HL-60 (cell line): ENCODE measurements around the gene ZNF57.

Experiments used
- DNase-seq, 2 experiments: peaks; one replicate each; pipeline ENCODE4 v3.0.0-alpha.2; 2010 to 2020; ENCODE audit warnings: low read depth in 1 of 2, low spot score in 1 of 2
- H3K27ac ChIP-seq: fragments of 250-450 bp; sonication (Bioruptor Pico); replicated peaks from 2 replicates; pipeline ENCODE4 v1.5.1; 2020; ENCODE audit warnings: mild to moderate bottlenecking, moderate library complexity
- H3K27me3 ChIP-seq: fragments of 250-450 bp; sonication (Bioruptor Pico); 2 replicates; pipeline ENCODE4 v1.5.1; 2021; ENCODE audit warnings: mild to moderate bottlenecking, moderate library complexity; ENCODE audit not compliant: insufficient read depth, poor library complexity, severe bottlenecking
- H3K4me3 ChIP-seq: replicated peaks from 2 replicates; pipeline ENCODE4 v1.5.1; 2011; ENCODE audit warnings: mild to moderate bottlenecking, control low read depth, low read length; ENCODE audit not compliant: insufficient read depth
- GABPA ChIP-seq: IDR thresholded peaks from 2 replicates; pipeline ENCODE4 v1.6.1; 2012; ENCODE audit warnings: low read depth
- POLR2AphosphoS5 ChIP-seq: IDR thresholded peaks from 2 replicates; pipeline ENCODE4 v1.6.1; 2012; ENCODE audit warnings: low read depth
- SPI1 ChIP-seq: IDR thresholded peaks from 2 replicates; pipeline ENCODE4 v1.6.1; 2012; ENCODE audit warnings: low read depth, mild to moderate bottlenecking, borderline replicate concordance
- long read RNA-seq: library from polyadenylated mRNA; unstranded; transcript quantifications from one replicate; pipeline ENCODE4 v2.0.0, GENCODE V29; 2020
- TF ChIP-seq, protein P1 (sequence below): IDR thresholded peaks from 2 replicates; pipeline ENCODE4 v1.6.1; 2012; ENCODE audit warnings: low read depth; ENCODE audit not compliant: insufficient replicate concordance
- TF ChIP-seq, protein P2 (sequence below): IDR thresholded peaks from one replicate; pipeline ENCODE4 v1.5.1; 2011; ENCODE audit warnings: low read length, control low read depth, inconsistent platforms; ENCODE audit not compliant: insufficient read depth

The ZNF57 gene
- long read RNA-seq, transcript ZNF57-201 (4 exons, 2,003 nt) = major isoform, 70 of 73 reads
- long read RNA-seq, partial matches to known transcripts = 0 of 73 reads
- long read RNA-seq, other reads (novel, unspliced or antisense) = 3 of 73 reads

DNA sequence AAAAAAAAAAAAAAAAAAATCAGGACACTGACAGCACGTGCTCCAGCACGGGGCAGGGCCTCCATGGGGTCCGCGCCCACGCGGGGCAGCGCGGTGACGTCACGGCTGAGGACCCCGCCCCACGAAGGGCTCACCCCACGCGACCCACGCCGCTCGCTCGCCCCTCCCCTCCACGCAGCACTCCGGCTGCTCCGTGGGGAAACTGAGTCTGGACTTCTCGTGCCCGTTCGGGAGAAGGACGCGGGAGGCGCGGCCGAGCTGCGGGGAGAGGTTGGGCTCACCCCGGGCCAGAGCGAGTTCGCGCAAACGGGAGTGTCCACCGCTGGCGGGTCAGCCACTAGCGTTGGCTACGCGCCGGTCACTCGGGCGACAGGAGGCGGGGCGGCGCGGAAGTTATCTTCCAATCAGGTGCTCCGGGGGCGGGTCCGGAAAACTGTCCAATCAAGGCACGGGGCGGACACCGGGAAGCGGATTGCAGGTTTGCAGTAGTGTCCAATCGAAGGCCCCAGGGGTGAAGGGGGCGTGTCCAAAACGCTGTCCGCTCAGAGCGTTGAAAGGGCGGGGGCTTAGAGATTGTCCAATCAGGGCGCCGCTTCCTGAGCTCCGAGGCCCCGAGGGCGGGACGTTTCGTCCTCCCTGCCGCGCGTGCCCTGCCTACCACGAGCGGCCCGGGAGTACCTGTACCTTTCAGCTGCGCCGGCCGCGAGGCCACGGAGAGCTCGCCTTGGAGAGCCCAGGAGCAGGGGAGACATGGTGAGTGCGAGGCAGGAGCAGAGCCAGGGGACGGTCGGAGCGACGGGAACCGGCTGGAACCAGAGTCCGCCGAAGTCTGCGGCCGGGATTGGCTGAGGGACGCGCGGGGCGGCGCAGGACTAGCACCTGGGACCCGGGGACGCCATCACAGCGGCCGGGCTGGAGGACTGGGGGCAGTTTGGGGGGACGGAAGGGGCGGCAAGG is at the start of gene ZNF57:
Gene ZNF57 (plus strand): TSS at position 633 of the 957 bp plus-strand sequence. CDS start 118 bp downstream, at position 751.
- peak; percentile 91 to 95 for DNase-seq
- peak within 1 kb of the TSS; percentile 38 for H3K27ac ChIP-seq
- peak within 1 kb of the TSS; percentile 62 for H3K4me3 ChIP-seq
- TF ChIP-seq, protein P1, sequence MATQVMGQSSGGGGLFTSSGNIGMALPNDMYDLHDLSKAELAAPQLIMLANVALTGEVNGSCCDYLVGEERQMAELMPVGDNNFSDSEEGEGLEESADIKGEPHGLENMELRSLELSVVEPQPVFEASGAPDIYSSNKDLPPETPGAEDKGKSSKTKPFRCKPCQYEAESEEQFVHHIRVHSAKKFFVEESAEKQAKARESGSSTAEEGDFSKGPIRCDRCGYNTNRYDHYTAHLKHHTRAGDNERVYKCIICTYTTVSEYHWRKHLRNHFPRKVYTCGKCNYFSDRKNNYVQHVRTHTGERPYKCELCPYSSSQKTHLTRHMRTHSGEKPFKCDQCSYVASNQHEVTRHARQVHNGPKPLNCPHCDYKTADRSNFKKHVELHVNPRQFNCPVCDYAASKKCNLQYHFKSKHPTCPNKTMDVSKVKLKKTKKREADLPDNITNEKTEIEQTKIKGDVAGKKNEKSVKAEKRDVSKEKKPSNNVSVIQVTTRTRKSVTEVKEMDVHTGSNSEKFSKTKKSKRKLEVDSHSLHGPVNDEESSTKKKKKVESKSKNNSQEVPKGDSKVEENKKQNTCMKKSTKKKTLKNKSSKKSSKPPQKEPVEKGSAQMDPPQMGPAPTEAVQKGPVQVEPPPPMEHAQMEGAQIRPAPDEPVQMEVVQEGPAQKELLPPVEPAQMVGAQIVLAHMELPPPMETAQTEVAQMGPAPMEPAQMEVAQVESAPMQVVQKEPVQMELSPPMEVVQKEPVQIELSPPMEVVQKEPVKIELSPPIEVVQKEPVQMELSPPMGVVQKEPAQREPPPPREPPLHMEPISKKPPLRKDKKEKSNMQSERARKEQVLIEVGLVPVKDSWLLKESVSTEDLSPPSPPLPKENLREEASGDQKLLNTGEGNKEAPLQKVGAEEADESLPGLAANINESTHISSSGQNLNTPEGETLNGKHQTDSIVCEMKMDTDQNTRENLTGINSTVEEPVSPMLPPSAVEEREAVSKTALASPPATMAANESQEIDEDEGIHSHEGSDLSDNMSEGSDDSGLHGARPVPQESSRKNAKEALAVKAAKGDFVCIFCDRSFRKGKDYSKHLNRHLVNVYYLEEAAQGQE = no peak
- TF ChIP-seq GABPA (no peak), POLR2AphosphoS5 (no peak), SPI1 (no peak)
- TF ChIP-seq, protein P2, sequence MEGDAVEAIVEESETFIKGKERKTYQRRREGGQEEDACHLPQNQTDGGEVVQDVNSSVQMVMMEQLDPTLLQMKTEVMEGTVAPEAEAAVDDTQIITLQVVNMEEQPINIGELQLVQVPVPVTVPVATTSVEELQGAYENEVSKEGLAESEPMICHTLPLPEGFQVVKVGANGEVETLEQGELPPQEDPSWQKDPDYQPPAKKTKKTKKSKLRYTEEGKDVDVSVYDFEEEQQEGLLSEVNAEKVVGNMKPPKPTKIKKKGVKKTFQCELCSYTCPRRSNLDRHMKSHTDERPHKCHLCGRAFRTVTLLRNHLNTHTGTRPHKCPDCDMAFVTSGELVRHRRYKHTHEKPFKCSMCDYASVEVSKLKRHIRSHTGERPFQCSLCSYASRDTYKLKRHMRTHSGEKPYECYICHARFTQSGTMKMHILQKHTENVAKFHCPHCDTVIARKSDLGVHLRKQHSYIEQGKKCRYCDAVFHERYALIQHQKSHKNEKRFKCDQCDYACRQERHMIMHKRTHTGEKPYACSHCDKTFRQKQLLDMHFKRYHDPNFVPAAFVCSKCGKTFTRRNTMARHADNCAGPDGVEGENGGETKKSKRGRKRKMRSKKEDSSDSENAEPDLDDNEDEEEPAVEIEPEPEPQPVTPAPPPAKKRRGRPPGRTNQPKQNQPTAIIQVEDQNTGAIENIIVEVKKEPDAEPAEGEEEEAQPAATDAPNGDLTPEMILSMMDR = no peak
- no peaks in the 10 kb centered on the region for H3K27me3 ChIP-seq

DNA sequence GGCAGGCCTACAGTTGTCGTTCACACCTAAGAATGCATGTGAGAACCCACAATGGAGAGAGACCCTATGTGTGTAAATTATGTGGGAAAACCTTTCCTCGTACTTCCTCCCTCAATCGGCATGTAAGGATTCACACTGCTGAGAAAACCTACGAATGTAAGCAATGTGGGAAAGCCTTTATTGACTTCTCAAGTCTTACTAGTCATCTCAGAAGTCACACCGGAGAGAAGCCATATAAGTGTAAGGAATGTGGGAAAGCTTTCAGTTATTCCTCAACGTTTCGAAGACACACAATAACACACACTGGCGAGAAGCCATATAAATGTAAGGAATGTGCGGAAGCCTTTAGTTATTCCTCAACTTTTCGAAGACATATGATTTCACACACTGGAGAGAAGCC is 48.1 kb upstream of the ZNF57 start:
- TF ChIP-seq GABPA (no peak), POLR2AphosphoS5 (no peak), SPI1 (no peak)
- TF ChIP-seq, protein P2 = no peak
- TF ChIP-seq, protein P1 = no peak
- no peaks in the 10 kb centered on the region for H3K27me3 ChIP-seq
- H3K27ac ChIP-seq = no peak overlapping the region
- no peak overlapping the region for H3K4me3 ChIP-seq
- DNase-seq = no peak

DNA sequence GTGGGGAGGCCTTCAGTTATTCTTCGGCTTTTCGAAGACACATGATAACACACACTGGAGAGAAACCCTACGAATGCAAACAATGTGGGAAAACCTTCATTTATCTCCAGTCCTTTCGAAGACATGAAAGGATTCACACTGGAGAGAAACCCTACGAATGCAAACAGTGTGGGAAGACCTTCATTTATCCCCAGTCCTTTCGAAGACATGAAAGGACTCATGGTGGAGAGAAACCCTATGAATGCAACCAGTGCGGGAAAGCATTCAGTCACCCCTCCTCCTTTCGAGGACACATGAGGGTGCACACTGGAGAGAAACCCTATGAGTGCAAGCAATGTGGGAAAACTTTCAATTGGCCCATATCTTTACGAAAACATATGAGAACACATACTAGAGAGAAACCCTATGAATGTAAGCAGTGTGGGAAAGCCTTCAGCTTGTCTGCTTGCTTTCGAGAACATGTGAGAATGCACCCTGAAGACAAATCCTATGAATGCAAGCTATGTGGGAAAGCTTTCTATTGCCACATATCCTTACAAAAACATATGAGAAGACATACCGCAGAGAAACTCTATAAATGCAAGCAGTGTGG is 47.6 kb upstream of the ZNF57 start:
- Histone ChIP-seq H3K27ac (no peak overlapping the region), H3K4me3 (no peak overlapping the region), H3K27me3 (no peaks in the 10 kb centered on the region)
- no peak for DNase-seq
- TF ChIP-seq GABPA (no peak), SPI1 (no peak), POLR2AphosphoS5 (no peak)
- TF ChIP-seq, protein P2 = no peak
- TF ChIP-seq, protein P1 = no peak
